HG03469 (cell line): ENCODE results near the gene KCNQ1.

Source experiments
- ATAC-seq: cut with Tn5 transposase; IDR thresholded peaks from one replicate; pipeline ENCODE4 v1.9.1; 2021; ENCODE audit warnings: mild to moderate bottlenecking, moderate library complexity, moderate number of reproducible peaks; ENCODE audit not compliant: unreplicated experiment

Gene KCNQ1

GRCh38 chr11:2423157-2424025 lies 21.4 kb upstream of the KCNQ1 start:
- ATAC-seq = no peak

GRCh38 chr11:2424811-2425495 lies 19.9 kb upstream of the KCNQ1 start:
- ATAC-seq = no peak

GRCh38 chr11:2425506-2425905 lies 19.3 kb upstream of the KCNQ1 start:
- no peak for ATAC-seq

- ATAC-seq = no peak
These were observed 18.6 kb upstream of the KCNQ1 start for GRCh38 chr11:2426221-2426620.

GRCh38 chr11:2426826-2427521 lies 17.8 kb upstream of the KCNQ1 start:
- ATAC-seq = no peak

GRCh38 chr11:2427721-2428321 lies 17.0 kb upstream of the KCNQ1 start:
- no peak for ATAC-seq

- no peak for ATAC-seq
These were observed 16.4 kb upstream of the KCNQ1 start for GRCh38 chr11:2428322-2428795.

GRCh38 chr11:2431395-2431794 lies 13.4 kb upstream of the KCNQ1 start:
- no peak for ATAC-seq

GRCh38 chr11:2432171-2432621 lies 12.6 kb upstream of the KCNQ1 start:
- ATAC-seq = no peak

GRCh38 chr11:2432628-2433071 lies 12.2 kb upstream of the KCNQ1 start:
- no peak for ATAC-seq

- ATAC-seq = no peak
These were observed 11.5 kb upstream of the KCNQ1 start for GRCh38 chr11:2433106-2433925.

GRCh38 chr11:2434008-2434407 lies 10.8 kb upstream of the KCNQ1 start:
- ATAC-seq = no peak

GRCh38 chr11:2434506-2435255 lies 10.1 kb upstream of the KCNQ1 start:
- ATAC-seq = no peak

GRCh38 chr11:2435288-2436012 lies 9.4 kb upstream of the KCNQ1 start:
- ATAC-seq = no peak

GRCh38 chr11:2436013-2436520 lies 8.7 kb upstream of the KCNQ1 start:
- ATAC-seq = no peak

GRCh38 chr11:2436521-2437031 lies 8.2 kb upstream of the KCNQ1 start:
- ATAC-seq = no peak

GRCh38 chr11:2437516-2437915 lies 7.3 kb upstream of the KCNQ1 start:
- no peak for ATAC-seq

- no peak for ATAC-seq
These were observed 5.0 kb upstream of the KCNQ1 start for GRCh38 chr11:2439820-2440219.
